Body of pancreas (tissue), 4 donors: ENCODE data around the gene TPSB2.
"Not testable (repeated sequence)": the region's sequence is repeated elsewhere in the genome, so short reads cannot be mapped to it uniquely, and the experiment has no call there.

Source experiments
- POLR2A ChIP-seq, 3 donors: fragments of 450-650 bp; IDR thresholded peaks; one replicate each; pipeline ENCODE4 v1.6.1; 2016; ENCODE audit warnings: antibody characterized with exemption in 3 of 3, mild to moderate bottlenecking in 2 of 3
- TF ChIP-seq, protein P1 (sequence below), 7 experiments: fragments of 450-650 bp in 4 of 7; fragments of 200-600 bp in 3 of 7; sonication (generic) in 3 of 7; IDR thresholded peaks; one replicate each; pipeline ENCODE4 v1.5.1; 2016 to 2019; ENCODE audit warnings: antibody characterized with exemption in 7 of 7

DNA sequence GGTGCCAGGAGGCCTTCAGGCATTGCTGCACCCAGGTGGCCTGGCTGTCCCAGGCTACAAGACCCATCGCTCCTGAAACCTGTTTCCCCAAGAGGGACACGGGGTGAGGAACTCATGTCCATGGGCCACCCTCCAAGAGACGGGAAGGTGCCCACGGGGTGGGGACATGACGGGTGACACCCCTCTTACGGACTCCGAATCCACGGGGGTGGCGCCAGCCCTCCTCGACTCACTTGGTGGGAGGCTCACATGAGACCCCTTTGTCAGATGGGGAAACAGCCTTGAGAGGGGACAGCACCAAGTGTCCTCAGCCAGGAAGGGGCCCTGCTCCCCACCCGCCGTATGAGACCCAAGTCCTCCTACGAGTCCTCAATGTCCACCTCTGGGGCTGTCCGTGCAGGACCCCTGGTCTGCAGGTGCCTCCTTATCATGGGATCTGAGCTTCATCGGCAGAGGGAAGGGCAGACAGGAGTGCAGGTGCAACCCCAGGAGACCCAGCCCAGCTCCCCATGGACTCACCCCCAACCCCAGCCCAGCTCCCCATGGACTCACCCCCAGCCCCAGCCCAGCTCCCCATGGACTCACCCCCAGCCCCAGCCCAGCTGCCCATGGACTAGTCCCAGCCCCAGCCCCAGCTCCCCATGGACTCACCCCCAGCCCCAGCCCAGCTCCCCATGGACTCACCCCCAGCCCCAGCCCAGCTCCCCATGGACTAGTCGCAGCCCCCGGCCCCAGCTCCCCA is 658 bp upstream of the TPSB2 start:
- not testable (repeated sequence) for TF ChIP-seq POLR2A (IDR thresholded peaks at IDR 0.05)
- TF ChIP-seq, protein P1, sequence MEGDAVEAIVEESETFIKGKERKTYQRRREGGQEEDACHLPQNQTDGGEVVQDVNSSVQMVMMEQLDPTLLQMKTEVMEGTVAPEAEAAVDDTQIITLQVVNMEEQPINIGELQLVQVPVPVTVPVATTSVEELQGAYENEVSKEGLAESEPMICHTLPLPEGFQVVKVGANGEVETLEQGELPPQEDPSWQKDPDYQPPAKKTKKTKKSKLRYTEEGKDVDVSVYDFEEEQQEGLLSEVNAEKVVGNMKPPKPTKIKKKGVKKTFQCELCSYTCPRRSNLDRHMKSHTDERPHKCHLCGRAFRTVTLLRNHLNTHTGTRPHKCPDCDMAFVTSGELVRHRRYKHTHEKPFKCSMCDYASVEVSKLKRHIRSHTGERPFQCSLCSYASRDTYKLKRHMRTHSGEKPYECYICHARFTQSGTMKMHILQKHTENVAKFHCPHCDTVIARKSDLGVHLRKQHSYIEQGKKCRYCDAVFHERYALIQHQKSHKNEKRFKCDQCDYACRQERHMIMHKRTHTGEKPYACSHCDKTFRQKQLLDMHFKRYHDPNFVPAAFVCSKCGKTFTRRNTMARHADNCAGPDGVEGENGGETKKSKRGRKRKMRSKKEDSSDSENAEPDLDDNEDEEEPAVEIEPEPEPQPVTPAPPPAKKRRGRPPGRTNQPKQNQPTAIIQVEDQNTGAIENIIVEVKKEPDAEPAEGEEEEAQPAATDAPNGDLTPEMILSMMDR (IDR thresholded peaks at IDR 0.05), result not testable (repeated sequence)
